PFSK-1 (cell line): Measurements from ENCODE around the gene AWAT2.

ENCODE experiments used
- FOXP2 ChIP-seq: optimal IDR thresholded peaks from 2 replicates; pipeline ENCODE3; 2011; ENCODE audit warnings: borderline replicate concordance, control low read depth, inconsistent platforms; ENCODE audit not compliant: insufficient read depth; ENCODE audit errors: extremely low read length, extremely low read depth
- POLR2AphosphoS5 ChIP-seq: IDR thresholded peaks from 2 replicates; pipeline ENCODE4 v1.6.1; 2012; ENCODE audit warnings: low read depth, mild to moderate bottlenecking, control low read depth, low read length, moderate library complexity
- SIN3A ChIP-seq: IDR thresholded peaks from 2 replicates; pipeline ENCODE4 v1.6.1; 2012; ENCODE audit warnings: mild to moderate bottlenecking, low read length, moderate library complexity, borderline replicate concordance; ENCODE audit not compliant: insufficient read depth
- TAF1 ChIP-seq: IDR thresholded peaks from 2 replicates; pipeline ENCODE4 v1.6.1; 2012; ENCODE audit warnings: low read length, control low read depth, borderline replicate concordance; ENCODE audit not compliant: insufficient read depth
- TF ChIP-seq, protein P1 (sequence below), 2 experiments: IDR thresholded peaks; 2 replicates each; pipeline versions ENCODE4 v1.6.1 to v1.8.0; 2011 to 2012; ENCODE audit warnings: low read depth in 2 of 2, low read length in 2 of 2, control low read depth in 1 of 2, inconsistent platforms in 1 of 2, mild to moderate bottlenecking in 1 of 2, moderate library complexity in 1 of 2; ENCODE audit not compliant: insufficient read depth in 1 of 2

Gene AWAT2

DNA sequence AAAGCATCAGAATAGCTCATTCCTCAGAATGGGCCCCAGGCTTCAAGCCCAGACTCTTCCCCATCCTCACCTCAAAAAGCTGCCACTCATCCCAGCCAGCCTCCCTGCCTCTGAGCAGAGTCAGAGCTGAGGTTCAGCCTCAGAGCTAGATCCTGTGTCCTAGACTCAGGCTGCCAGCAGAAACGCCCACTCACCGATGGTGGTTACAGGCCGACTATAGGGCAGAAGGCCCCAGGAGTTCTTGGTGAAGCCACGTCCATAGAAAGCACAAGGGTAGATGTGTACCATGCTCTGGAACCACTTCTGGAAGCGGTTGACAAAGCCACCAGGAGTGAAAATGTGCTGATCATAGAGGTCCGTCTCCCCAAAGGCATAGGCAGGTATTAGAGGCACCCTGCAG is 7.7 kb downstream of the AWAT2 start:
- no peak for TF ChIP-seq POLR2AphosphoS5

DNA sequence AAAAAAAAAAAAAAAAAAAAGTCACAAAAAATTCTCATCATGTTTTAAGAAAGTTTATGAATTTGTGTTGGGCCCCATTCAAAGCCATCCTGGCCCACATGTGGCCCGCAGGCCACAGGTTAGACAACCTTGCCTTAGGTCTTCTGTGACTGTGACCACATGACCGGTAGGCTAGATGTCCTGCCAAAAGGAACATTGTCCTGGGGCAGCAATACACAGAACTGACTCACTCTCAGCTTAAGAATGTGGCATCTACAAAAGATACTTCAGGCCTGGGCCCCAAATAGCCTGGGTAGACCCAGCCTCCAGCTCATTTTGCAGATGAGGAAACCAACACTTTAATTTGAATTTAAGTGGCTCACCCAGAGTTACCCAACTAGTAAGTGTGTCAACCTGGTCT is 10.0 kb downstream of the AWAT2 start:
- TF ChIP-seq, protein P1, sequence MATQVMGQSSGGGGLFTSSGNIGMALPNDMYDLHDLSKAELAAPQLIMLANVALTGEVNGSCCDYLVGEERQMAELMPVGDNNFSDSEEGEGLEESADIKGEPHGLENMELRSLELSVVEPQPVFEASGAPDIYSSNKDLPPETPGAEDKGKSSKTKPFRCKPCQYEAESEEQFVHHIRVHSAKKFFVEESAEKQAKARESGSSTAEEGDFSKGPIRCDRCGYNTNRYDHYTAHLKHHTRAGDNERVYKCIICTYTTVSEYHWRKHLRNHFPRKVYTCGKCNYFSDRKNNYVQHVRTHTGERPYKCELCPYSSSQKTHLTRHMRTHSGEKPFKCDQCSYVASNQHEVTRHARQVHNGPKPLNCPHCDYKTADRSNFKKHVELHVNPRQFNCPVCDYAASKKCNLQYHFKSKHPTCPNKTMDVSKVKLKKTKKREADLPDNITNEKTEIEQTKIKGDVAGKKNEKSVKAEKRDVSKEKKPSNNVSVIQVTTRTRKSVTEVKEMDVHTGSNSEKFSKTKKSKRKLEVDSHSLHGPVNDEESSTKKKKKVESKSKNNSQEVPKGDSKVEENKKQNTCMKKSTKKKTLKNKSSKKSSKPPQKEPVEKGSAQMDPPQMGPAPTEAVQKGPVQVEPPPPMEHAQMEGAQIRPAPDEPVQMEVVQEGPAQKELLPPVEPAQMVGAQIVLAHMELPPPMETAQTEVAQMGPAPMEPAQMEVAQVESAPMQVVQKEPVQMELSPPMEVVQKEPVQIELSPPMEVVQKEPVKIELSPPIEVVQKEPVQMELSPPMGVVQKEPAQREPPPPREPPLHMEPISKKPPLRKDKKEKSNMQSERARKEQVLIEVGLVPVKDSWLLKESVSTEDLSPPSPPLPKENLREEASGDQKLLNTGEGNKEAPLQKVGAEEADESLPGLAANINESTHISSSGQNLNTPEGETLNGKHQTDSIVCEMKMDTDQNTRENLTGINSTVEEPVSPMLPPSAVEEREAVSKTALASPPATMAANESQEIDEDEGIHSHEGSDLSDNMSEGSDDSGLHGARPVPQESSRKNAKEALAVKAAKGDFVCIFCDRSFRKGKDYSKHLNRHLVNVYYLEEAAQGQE (IDR thresholded peaks at IDR 0.05; ENCODE audit: insufficient read depth in 1 of 2, low read depth in 2 of 2, low read length in 2 of 2) = no peak
- TF ChIP-seq TAF1 (no peak), SIN3A (no peak), POLR2AphosphoS5 (no peak), FOXP2 (no peak)

DNA sequence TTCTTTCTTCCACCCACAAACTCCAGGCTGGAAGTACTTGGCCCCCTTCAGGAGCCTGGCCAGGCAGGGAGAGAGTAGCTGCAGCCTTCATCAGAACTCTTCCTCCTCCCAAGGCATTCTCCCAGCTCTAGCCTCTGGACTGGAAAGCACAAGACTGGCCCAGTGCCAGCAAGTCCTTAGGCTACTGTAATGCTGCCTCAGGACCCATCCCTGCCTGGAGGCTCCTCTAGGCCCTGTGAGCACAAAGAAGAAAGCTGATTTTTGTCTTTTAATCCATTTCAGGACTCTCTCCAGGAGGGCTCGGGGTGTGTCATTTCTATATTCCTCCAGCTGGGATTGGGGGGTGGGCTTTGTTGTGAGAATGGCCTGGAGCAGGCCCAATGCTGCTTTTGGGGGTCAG is 10.8 kb downstream of the AWAT2 start:
- TF ChIP-seq, protein P1 (IDR thresholded peaks at IDR 0.05; ENCODE audit: insufficient read depth in 1 of 2, low read depth in 2 of 2, low read length in 2 of 2) = no peak
- no peak for TF ChIP-seq SIN3A
- no peak for TF ChIP-seq POLR2AphosphoS5
- TF ChIP-seq TAF1 = no peak
- no peak for TF ChIP-seq FOXP2

DNA sequence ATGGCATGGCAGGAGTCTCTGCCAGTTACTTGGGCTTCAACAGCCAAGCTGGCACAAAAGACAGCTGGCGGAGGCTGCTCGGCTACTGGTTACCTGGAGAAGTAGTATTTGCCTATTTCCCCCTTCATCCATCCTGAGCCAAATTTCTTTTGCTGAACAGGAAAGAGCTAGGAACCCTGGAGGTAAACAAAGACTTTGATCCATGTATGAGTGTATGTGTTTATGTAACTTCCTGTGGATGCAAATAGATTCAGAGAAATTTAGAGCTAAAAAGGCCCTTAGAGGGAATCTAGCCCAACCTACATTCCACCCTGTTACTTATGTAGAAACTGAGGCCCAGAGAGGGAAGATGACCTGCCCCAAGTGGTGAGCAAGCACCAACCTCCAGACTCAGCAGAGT is 11.2 kb downstream of the AWAT2 start:
- TF ChIP-seq FOXP2 (no peak), TAF1 (no peak), POLR2AphosphoS5 (no peak), SIN3A (no peak)
- TF ChIP-seq, protein P1 (IDR thresholded peaks at IDR 0.05; ENCODE audit: insufficient read depth in 1 of 2, low read depth in 2 of 2, low read length in 2 of 2) = no peak

DNA sequence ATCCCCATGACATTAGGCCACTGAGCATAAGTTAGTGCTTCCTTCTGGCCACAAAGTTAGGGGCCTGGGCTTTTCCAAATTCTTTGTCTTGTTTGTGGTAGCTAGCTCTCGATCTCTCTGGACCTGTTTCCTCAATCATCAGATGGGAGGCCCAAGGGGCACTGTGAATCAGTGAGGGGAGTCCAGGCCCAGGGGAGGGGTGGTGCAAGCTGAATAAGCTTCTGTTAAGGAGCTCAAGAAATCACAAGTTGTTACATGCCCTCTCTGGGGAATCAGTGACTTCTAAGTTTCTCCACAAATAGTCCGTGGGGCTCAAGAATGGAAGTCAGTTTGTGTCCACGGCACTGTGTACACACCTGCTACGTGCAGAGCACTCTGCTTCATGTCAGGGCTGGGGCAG is 15.1 kb downstream of the AWAT2 start:
- TF ChIP-seq TAF1 (no peak), POLR2AphosphoS5 (no peak), FOXP2 (no peak)

DNA sequence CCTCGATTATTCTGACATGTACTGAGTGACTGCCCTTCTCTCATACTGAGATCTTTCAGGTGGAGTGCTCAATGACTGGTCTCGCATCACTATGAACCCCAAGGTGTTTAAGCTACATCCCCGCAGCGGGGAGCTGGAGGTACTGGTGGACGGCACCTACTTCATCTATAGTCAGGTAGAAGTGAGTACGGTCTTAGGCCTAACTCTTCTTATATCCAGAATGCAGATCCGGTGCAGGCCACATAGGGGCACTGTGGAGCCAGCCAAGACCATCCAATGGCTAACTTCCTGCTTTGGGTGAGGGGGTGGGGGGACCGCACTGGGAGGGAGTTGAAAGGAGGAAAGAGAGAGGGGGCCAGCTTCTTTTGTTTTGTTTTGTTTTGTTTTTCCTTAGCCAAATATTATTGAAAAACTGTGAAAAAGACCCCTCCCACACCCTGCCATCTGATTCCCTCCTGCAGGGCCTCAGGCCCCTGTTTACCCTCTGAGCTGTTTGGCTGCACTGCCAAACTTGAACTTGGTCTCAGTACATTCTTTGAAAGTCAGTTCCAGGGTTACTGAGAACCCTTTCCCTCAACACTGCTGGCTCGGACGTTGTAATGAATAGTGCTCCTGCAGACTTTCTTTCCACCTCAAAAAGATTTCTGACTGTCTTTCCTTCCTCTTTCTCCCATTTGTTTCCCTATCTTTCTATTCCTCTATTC is 16.2 kb downstream of the AWAT2 start:
- TF ChIP-seq FOXP2 (no peak), SIN3A (no peak), TAF1 (no peak), POLR2AphosphoS5 (no peak)
- TF ChIP-seq, protein P1 (IDR thresholded peaks at IDR 0.05; ENCODE audit: insufficient read depth in 1 of 2, low read depth in 2 of 2, low read length in 2 of 2) = no peak
